HG03095 (cell line): ENCODE measurements around the gene DNAJB4.
A peak's percentile ranks its signal among the peaks of the same experiment; 100 is the strongest.
"Not testable (repeated sequence)": the region's sequence is repeated elsewhere in the genome, so short reads cannot be mapped to it uniquely, and the experiment has no call there.

Experiments
- ATAC-seq: cut with Tn5 transposase; IDR thresholded peaks from one replicate; pipeline ENCODE4 v1.9.1; 2021; ENCODE audit warnings: moderate library complexity; ENCODE audit not compliant: unreplicated experiment

DNAJB4 gene

DNA sequence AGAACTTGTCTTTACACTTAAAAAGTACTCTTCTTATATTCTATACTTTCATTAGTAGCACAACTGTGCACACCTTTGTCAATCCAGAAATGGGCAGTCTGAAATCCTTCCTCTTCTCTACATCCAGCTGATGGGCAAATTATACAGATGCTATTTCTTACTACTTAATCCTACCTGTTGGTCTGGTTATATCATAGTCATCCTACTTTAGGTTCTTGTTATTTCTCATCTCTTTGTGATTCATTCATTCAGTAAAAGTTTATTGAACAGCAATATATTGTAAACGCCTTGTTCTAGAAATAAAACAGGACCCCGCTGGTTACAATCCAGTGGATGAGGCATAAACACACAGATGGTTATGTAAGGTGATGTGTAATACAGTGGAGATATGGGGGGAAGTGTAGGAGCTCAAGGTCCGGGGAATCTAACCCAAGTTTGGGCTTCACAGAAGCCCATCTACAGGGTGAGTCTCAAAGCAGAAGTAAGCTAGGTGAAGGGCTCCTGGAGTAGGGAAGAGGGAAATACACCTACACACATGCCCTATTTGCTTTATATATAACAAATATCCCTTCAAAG is 14.0 kb upstream of the DNAJB4 start:
- ATAC-seq: no peak

- ATAC-seq: no peak
Observed at GRCh38 chr1:77991638-77992037, 13.1 kb upstream of the DNAJB4 start.

DNA sequence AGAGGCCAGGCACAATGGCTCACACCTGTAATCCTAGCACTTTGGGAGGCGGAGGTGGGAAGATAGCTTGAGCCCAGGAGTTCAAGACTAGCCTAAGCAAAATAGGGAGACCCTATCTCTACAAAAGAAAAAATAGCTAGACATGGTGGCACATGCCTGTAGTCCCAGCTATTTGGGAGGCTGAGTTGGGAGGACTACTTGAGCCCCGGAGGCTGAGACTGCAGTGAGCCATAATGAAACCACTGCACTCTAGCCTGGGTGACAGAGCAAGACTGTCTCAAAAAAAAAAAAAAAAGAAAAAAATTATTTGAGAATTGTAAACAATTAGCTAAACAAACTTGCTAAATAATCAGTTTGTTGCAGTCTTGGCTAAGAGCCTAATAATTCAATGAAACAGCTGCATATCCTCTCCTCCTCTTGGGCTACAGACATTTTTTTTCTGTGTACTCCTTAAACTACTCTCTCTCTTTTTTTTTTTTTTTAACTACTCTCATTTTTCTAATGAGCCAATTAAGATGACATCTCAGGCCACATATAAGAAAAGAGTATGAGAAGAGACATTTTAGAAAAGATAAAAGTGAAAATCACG is 10.5 kb upstream of the DNAJB4 start:
- ATAC-seq: no peak

DNA sequence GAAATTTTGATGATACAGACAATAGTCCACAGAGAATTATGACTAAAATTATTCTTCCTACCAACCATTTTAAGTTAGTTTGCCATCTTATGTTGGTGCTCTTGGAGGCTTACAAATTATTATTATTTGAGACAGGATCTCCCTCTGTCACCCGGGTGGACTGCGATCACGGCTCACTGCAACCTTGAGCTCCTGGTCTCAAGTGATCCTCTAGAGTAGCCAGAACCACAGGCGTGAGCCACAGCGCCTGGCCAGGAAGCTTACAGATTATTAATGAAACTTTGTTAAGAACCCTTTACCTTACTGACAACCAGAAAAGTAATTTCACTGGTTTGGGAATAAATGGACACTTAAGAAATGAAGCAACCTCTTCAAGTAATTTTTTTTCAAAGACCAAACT is 8.0 kb upstream of the DNAJB4 start:
- ATAC-seq: no peak

DNA sequence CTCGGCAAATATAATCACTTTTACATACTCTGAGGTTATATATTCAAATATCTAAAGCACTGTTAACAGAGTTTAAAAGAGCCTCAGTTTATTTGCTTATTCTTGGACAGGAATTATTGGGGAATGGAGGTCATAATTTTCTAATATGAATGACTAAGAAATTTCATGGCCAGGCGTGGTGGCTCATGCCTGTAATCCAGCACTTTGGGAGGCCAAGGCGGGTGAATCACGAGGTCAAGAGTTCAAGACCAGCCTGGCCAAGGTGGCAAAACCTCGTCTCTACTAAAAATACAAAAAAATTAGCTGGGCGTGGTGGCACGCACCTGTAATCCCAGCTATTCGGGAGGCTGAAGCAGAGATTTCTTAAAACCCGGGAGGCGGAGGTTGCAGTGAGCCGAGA is 4.2 kb upstream of the DNAJB4 start:
- ATAC-seq: not testable (repeated sequence)

DNA sequence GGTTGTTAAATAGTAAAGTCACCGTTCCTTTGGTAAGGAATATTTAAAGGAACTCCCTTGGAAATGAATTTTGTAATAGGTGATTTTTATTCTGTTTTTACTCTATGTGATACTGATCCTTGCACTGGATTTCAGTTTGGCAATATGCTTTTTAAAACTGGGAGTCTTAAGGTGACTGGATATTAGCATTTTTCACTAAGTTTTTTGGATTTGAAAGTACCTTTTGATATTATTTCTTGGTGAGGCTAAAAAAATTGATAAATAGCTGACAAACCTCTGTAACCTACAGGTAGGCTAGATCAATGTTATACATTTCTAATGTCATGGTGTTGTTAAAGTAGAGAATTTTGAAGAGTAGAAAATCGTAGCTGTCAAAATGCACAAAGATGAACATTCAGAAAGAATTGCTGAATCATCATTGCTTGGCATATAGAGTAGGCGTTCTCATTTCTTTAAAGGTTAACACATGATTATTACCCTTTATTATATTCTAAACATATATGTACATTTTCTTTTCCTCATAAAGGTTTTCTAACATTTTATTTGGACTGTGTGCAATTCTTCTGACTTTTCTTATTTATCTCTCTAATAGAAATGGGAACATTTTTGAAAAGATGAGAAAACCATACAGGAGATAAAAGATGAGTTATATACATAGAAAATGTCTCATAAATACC is 1.5 kb upstream of the DNAJB4 start:
- ATAC-seq: no peak

DNA sequence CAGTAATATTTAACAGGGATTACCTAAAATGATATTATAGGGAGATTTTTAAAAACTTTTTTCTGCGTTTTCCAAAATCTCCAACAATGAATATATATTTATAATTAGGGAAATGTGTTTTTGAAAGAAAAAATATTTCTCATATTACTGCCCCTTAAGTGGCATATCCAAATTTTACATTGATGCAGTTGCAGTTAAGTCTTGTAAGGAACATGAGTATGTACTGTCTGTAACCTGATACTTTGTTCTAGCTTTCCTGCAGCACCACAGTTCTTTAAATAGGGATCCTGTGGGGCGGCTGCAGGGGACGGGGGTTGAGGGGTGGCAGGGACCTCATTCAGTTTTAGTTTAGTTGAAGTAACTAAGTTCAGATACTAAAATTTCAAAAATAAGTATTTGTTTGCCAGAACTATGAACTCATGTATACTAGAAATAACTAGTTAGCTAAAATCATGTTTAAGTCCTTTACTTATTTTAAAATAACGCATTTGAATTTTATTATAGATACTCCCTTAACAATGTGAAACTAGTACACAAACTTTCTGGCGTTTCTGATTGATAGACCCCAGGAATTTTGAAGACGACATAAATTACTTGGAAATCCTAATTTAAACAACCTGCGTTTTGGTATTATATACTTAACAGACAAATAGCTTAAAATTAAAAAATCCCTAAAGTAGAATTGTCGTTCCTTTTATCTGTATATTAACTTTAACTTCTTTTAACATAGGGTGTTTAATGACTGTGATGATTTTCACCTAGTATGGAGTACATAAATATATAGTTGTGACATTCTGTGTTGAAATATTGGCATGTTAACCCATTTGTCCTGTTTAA is 639 bp upstream of the DNAJB4 start:
- ATAC-seq: peak; percentile 53

- no peak for ATAC-seq
Observed at GRCh38 chr1:78005448-78005722, 646 bp downstream of the DNAJB4 start.

DNA sequence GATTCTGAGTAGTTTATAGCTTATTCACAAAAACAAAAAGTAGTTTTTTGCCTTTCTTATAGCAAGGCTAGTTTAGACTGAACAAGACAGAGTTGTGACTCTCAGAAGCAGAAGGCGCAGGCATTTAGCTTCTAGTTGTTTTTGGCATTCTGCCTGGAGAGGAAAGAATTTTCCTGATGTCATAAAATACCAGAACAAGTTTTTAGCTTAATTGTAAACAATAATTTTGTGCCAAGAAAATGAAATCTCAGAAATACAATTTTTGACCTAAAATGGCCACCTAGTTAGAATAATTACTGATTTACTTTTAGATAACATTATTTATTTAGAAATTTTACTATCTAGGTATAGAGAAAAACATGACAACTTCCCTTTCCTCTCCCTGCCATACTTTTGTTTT is 1.0 kb downstream of the DNAJB4 start:
- no peak for ATAC-seq

- ATAC-seq: no peak
Observed at GRCh38 chr1:78006521-78006920, 1.8 kb downstream of the DNAJB4 start.

DNA sequence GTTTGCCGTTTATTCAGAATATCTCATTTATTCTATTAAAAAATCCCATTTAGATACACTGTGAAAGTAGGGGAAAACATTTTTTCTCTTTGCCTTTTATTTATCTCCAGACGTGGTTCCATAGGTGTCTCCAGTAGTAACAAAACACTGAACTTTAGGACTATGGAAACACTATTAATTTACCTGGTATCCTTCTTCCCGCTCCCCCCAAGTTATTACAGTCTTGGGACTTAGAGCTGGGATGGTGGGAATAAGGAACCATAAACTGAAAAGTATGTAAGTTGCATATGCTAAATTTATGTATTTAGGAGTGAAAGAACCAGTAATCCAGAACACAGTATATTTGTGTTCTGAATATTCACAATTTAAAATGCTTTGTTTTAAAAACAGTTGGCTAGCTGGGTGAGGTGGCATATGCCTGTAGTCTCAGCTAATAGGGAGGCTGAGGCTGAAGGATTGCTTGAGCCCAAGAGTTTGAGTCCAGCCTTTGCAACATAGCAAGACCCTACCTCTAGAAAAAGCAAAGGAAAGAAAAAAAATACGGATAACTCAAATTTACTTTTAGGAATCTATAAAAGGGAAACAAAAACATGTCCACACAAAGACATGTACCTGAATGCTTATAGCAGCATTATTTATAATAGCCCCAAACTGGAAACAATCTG is 3.1 kb downstream of the DNAJB4 start:
- ATAC-seq: no peak

DNA sequence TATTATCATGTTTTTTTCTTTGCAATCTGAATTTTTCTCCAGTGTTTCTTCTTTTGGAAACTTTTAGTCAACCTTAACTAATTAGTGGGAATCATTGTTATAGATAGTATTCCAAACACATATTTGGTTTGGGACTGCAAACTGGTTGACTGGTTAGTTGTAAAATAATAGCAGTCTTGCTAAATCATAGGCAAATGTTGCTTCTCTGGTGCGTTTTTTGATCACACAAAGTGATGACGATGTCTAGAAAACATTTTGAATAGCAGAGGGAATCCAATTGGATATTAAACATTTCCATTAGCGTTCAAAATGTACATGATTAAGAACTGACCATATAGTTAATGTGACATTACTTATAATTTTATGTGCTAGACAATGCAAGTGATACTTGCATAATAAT is 4.5 kb downstream of the DNAJB4 start:
- no peak for ATAC-seq

- no peak for ATAC-seq
Observed at GRCh38 chr1:78009836-78010235, 5.1 kb downstream of the DNAJB4 start.

DNA sequence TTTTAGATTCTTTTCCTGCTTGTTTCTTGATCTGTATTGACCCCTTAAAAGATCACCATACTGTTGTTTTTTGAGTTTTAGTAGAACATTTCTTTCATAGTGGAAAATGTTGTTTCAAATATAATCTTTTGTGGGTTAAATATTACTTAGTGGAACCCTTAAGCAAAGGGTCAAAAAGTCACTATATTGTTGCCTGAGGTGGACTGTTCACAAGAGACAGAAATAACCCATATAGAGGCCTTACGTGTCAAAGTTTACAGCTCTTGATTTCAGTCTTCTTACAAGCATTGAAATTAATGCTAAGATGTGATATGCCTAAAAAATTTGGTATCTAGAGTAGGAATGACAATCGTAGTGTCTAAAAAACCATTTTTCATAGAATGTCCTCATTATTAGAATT is 6.3 kb downstream of the DNAJB4 start:
- ATAC-seq: no peak

GRCh38 chr1:78015148-78015547 is 10.4 kb downstream of the DNAJB4 start:
- ATAC-seq: no peak

- no peak for ATAC-seq
Observed at GRCh38 chr1:78019024-78019423, 14.3 kb downstream of the DNAJB4 start.

- not testable (repeated sequence) for ATAC-seq
Observed at GRCh38 chr1:78021134-78021533, 16.4 kb downstream of the DNAJB4 start.

DNA sequence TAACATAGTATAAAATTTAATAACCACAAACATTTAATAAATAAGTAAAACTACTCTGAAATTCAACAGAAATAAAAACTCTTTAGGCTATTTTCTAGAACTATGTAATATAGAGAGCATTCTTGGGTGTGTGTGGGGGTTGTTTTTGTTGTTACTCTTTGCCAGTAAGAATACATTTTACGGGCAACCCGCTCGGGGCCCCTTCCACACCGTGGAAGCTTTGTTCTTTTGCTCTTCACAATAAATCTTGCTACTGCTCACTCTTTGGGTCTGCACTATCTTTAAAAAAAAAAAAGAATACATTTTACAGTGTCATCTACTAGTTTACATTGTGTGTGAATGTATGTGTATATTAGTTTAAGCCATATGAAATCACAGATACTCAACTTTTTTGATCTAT is 25.1 kb downstream of the DNAJB4 start:
- ATAC-seq: no peak

DNA sequence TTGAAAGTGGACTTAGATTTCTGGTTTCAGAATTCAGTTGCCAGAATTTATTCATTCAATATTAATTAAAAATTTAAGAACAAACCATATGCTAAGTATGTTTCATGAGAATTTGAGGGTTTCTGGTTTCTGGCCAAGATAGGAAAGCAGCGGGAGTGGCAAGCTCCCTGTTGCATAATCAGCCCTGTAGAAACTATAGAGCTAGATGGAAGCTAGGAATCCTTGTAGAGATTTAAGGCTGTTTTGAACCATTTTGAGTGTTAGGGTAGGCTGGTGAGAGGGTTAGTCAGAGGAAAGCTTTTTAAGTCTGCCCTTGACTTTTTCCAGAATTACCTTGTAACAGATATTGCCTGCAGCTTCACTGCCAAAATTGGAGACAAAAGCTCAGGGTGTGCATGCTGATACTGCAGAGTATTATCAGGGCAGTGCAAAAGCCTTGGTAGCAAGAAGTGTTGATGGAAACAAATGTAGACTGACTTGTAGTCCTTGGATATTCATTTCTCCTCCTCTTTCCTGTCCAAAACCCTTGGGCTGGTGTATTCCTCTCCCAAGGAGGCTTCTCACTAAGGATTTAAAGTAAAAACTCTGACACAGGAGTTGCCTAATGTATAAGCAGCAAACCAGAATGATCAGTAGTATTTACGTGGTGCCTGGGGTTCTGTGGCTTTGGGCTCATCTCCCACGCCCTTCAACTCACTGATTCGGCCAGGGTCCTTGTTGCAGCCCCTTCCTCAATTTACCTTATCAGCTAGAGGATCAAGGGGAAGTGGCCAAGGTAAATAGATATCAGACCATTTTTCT is 28.5 kb downstream of the DNAJB4 start:
- ATAC-seq: no peak

GRCh38 chr1:78033797-78034172 is 29.0 kb downstream of the DNAJB4 start:
- no peak for ATAC-seq

DNA sequence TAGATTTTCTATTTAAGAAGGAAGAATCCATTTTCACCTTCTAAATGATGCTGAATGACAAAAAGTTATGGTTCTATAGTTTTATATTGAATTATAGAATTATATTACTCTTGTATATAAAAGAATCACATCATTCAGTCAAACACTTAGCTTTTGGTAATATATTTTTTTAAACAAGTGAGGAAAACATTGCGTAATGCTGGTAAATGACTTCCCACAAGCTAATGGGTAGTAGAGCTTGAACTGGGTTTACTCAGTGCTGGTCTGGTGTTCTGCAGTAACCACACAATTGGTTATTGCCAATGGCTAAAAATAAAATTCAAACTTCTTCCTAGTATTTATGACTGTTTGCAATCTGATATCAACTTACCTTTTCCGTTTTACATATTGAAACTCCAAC is 30.4 kb downstream of the DNAJB4 start:
- no peak for ATAC-seq
